CD14-positive monocyte (primary cell): Measurements from ENCODE around the gene TEPSIN. TPM values are rescaled to one million over a fixed set of nuclear protein-coding genes. Genes with fewer than 3 reads are reported as not detected.

Experiments
- DNase-seq, 3 donors: peaks; one replicate each; pipeline ENCODE4 v3.0.0-alpha.2; 2011 to 2022
- H2AFZ ChIP-seq: 2 replicates; pipeline ENCODE4 v1.6.0; 2012; ENCODE audit warnings: mild to moderate bottlenecking, low read depth, low read length, inconsistent platforms; ENCODE audit not compliant: insufficient read depth, poor library complexity, severe bottlenecking
- H3K27ac ChIP-seq, 2 donors: 1 replicate in 1 of 2; 2 replicates in 1 of 2; pipeline ENCODE4 v1.5.1; 2012 to 2013; ENCODE audit warnings: low read length in 2 of 2, control low read depth in 1 of 2, inconsistent platforms in 1 of 2, low read depth in 1 of 2, mild to moderate bottlenecking in 1 of 2
- H3K27me3 ChIP-seq, 2 donors: one replicate each; pipeline versions ENCODE4 v1.6.0 to v1.6.1; 2011 to 2013; ENCODE audit warnings: low read length in 2 of 2; ENCODE audit not compliant: control insufficient read depth in 2 of 2, insufficient read depth in 2 of 2
- H3K36me3 ChIP-seq, 2 donors: replicated peaks in 1 of 2; 1 replicate in 1 of 2; 2 replicates in 1 of 2; pipeline versions ENCODE4 v1.5.1 to v1.6.1; 2012 to 2013; ENCODE audit warnings: low read length in 2 of 2, control low read depth in 1 of 2, inconsistent platforms in 1 of 2, mild to moderate bottlenecking in 1 of 2; ENCODE audit not compliant: insufficient read depth in 2 of 2, control insufficient read depth in 1 of 2
- H3K4me1 ChIP-seq, 2 donors: 1 replicate in 1 of 2; 2 replicates in 1 of 2; pipeline versions ENCODE4 v1.5.1 to v1.6.1; 2012 to 2013; ENCODE audit warnings: low read length in 2 of 2, control low read depth in 1 of 2, inconsistent platforms in 1 of 2, mild to moderate bottlenecking in 1 of 2, moderate library complexity in 1 of 2; ENCODE audit not compliant: insufficient read depth in 2 of 2, control insufficient read depth in 1 of 2
- H3K4me2 ChIP-seq: replicated peaks from 2 replicates; pipeline ENCODE3; 2012; ENCODE audit warnings: low read length, moderate library complexity, mild to moderate bottlenecking; ENCODE audit not compliant: poor library complexity, severe bottlenecking; ENCODE audit errors: extremely low read depth
- H3K4me3 ChIP-seq, 3 experiments: fragments of 200-600 bp in 1 of 3; sonication (generic) in 1 of 3; replicated peaks in 1 of 3; 1 replicate in 2 of 3; 2 replicates in 1 of 3; pipeline ENCODE4 v1.5.1; 2011 to 2013; ENCODE audit warnings: low read length in 3 of 3, mild to moderate bottlenecking in 3 of 3, control low read depth in 2 of 3, low read depth in 2 of 3, inconsistent platforms in 1 of 3, moderate library complexity in 1 of 3
- H3K79me2 ChIP-seq: 2 replicates; pipeline ENCODE4 v1.6.0; 2012; ENCODE audit warnings: mild to moderate bottlenecking, control low read depth, inconsistent platforms, low read length, moderate library complexity; ENCODE audit not compliant: insufficient read depth
- H3K9ac ChIP-seq: 2 replicates; pipeline ENCODE4 v1.6.0; 2017; ENCODE audit warnings: low read length, mild to moderate bottlenecking; ENCODE audit not compliant: insufficient read depth, poor library complexity, severe bottlenecking
- H3K9me3 ChIP-seq, 2 donors: replicated peaks in 1 of 2; 1 replicate in 1 of 2; 2 replicates in 1 of 2; pipeline versions ENCODE4 v1.5.1 to v1.6.1; 2012 to 2013; ENCODE audit warnings: low read length in 2 of 2, control low read depth in 1 of 2; ENCODE audit not compliant: control insufficient read depth in 1 of 2, insufficient read depth in 1 of 2
- H4K20me1 ChIP-seq: 2 replicates; pipeline ENCODE4 v1.6.0; 2012; ENCODE audit warnings: mild to moderate bottlenecking, low read length, control low read depth, moderate library complexity; ENCODE audit not compliant: insufficient read depth
- H3K27ac Mint-ChIP-seq, 7 donors: one replicate each; pipeline ENCODE4 v1.8.0; 2020; ENCODE audit warnings: mild to moderate bottlenecking in 7 of 7, mixed read lengths in 7 of 7, moderate library complexity in 6 of 7, inconsistent platforms in 2 of 7
- H3K27me3 Mint-ChIP-seq, 3 donors: one replicate each; pipeline ENCODE4 v1.8.0; 2021 to 2022; ENCODE audit warnings: low read depth in 3 of 3, mild to moderate bottlenecking in 3 of 3, mixed read lengths in 3 of 3, moderate library complexity in 3 of 3, inconsistent platforms in 1 of 3
- H3K36me3 Mint-ChIP-seq, 2 donors: one replicate each; pipeline ENCODE4 v1.8.0; 2020; ENCODE audit warnings: mixed read lengths in 2 of 2, inconsistent platforms in 1 of 2, mild to moderate bottlenecking in 1 of 2
- H3K4me1 Mint-ChIP-seq: one replicate; pipeline ENCODE4 v1.8.0; 2020; ENCODE audit warnings: mild to moderate bottlenecking, mixed read lengths
- H3K4me3 Mint-ChIP-seq, 2 donors: one replicate each; pipeline ENCODE4 v1.8.0; 2020; ENCODE audit warnings: mild to moderate bottlenecking in 2 of 2, mixed read lengths in 2 of 2, moderate library complexity in 1 of 2
- H3K9me3 Mint-ChIP-seq, 7 donors: one replicate each; pipeline ENCODE4 v1.8.0; 2020 to 2022; ENCODE audit warnings: mixed read lengths in 7 of 7, mild to moderate bottlenecking in 6 of 7, moderate library complexity in 6 of 7, inconsistent platforms in 2 of 7
- WGBS: methylation state at CpG from one replicate; pipeline ENCODE4 v1.1.5; 2013; ENCODE audit warnings: missing lambda C conversion rate; ENCODE audit not compliant: insufficient coverage; 5-methylcytosine and 5-hydroxymethylcytosine counted together
- intact Hi-C, 2 donors: fragments of 100-400 bp; cut with micrococcal nuclease; formaldehyde crosslinking; loops; one replicate each; pipeline versions ENCODE4 v1.15.0 to v1.15.1; 2023
- polyA plus RNA-seq, 3 donors: library from polyadenylated mRNA; depleted of rRNA in 1 of 3; unstranded in 2 of 3; stranded (reverse) in 1 of 3; fragments of 300-500 nt in 2 of 3; fragments of >200 nt in 1 of 3; fragmentation: Illumina TruSeq in 2 of 3; gene quantifications; 1 replicate in 2 of 3; 2 replicates in 1 of 3; pipeline ENCODE4 v1.2.3, GENCODE V29; 2012 to 2021
- TF ChIP-seq, protein P1 (sequence below): fragments of 200-600 bp; IDR thresholded peaks from one replicate; pipeline ENCODE4 v1.8.0; 2022; ENCODE audit warnings: antibody characterized with exemption, mild to moderate bottlenecking

TEPSIN gene
- polyA plus RNA-seq, 3 donors, result 3.4 to 136 (median 4.5) TPM

GRCh38 chr17:81277421-81277820 is 38.6 kb upstream of the TEPSIN start:
- H3K36me3 Mint-ChIP-seq, result peaks cover 82 to 97% of the 10 kb centered on the region in 2 donors
- no peaks in the 10 kb centered on the region for H3K27me3 ChIP-seq
- peaks cover 88 to 99% of the 10 kb centered on the region in 2 donors for H3K36me3 ChIP-seq
- H3K79me2 ChIP-seq, result peaks cover 58% of the 10 kb centered on the region
- H3K4me1 ChIP-seq, result peaks cover 15 to 18% of the 10 kb centered on the region in 2 donors
- H3K4me3 Mint-ChIP-seq, result no peak overlapping the region
- no peak overlapping the region for H3K4me3 ChIP-seq
- intact Hi-C loops, result no loop called here
- no peak overlapping the region for H2AFZ ChIP-seq
- H3K4me1 Mint-ChIP-seq, result peaks cover 16% of the 10 kb centered on the region
- H3K9me3 ChIP-seq, result no peaks in the 10 kb centered on the region
- no peak for DNase-seq
- H4K20me1 ChIP-seq, result peaks cover 66% of the 10 kb centered on the region
- H3K9ac ChIP-seq, result no peak overlapping the region
- no peaks in the 10 kb centered on the region for H3K9me3 Mint-ChIP-seq
- H3K4me2 ChIP-seq, result no peak overlapping the region
- TF ChIP-seq, protein P1, sequence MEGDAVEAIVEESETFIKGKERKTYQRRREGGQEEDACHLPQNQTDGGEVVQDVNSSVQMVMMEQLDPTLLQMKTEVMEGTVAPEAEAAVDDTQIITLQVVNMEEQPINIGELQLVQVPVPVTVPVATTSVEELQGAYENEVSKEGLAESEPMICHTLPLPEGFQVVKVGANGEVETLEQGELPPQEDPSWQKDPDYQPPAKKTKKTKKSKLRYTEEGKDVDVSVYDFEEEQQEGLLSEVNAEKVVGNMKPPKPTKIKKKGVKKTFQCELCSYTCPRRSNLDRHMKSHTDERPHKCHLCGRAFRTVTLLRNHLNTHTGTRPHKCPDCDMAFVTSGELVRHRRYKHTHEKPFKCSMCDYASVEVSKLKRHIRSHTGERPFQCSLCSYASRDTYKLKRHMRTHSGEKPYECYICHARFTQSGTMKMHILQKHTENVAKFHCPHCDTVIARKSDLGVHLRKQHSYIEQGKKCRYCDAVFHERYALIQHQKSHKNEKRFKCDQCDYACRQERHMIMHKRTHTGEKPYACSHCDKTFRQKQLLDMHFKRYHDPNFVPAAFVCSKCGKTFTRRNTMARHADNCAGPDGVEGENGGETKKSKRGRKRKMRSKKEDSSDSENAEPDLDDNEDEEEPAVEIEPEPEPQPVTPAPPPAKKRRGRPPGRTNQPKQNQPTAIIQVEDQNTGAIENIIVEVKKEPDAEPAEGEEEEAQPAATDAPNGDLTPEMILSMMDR, result no peak
- H3K27ac Mint-ChIP-seq, result peak overlapping the region in 1 of 7 donors; percentile 58
- 96% methylated on average over 18 of the region's 18 CpGs for WGBS
- H3K27ac ChIP-seq, result no peak overlapping the region
- peaks cover 0 to 2% (median 0%) of the 10 kb centered on the region in 3 donors for H3K27me3 Mint-ChIP-seq

DNA sequence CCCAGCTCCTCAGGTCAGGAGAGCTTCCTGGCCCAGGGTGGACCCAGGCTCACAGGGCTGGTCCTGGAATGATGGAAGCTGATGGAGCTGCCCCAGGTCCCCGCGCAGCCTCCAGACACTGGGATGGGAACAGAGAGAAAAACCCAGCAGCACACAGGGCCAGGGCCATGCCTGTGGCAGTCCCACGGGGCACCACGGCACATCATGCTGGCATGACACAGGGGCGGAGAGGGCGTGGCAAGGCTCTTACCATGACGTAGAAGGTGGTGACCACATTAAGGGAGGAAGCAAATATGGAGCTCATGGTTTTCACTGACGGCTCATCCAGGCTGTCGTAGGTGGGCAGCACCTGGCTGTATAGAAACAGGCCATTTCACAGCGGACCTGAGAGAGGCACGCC is 37.9 kb upstream of the TEPSIN start:
- H3K9me3 Mint-ChIP-seq, result no peaks in the 10 kb centered on the region
- Histone ChIP-seq H3K4me1 (peaks cover 20 to 24% of the 10 kb centered on the region in 2 donors), H3K9me3 (no peaks in the 10 kb centered on the region), H3K4me3 (no peak overlapping the region), H3K4me2 (no peak overlapping the region), H3K79me2 (peaks cover 51% of the 10 kb centered on the region), H3K9ac (no peak overlapping the region), H2AFZ (no peak overlapping the region), H3K27me3 (no peaks in the 10 kb centered on the region), H3K36me3 (peaks cover 84 to 99% of the 10 kb centered on the region in 2 donors), H4K20me1 (peaks cover 60% of the 10 kb centered on the region), H3K27ac (no peak overlapping the region)
- no peak for DNase-seq
- TF ChIP-seq, protein P1, result no peak
- H3K27me3 Mint-ChIP-seq, result peaks cover 0 to 2% (median 0%) of the 10 kb centered on the region in 3 donors
- H3K27ac Mint-ChIP-seq, result peak overlapping the region in 2 of 7 donors; percentile 26 to 71
- intact Hi-C loops, result no loop called here
- peaks cover 19% of the 10 kb centered on the region for H3K4me1 Mint-ChIP-seq
- peaks cover 76 to 95% of the 10 kb centered on the region in 2 donors for H3K36me3 Mint-ChIP-seq
- 94% methylated on average over 11 of the region's 11 CpGs for WGBS
- no peak overlapping the region for H3K4me3 Mint-ChIP-seq
